ENCODE measurements around the gene TNMD. TPM values are rescaled to one million over a fixed set of nuclear protein-coding genes. Genes with fewer than 3 reads are reported as not detected.
A peak's percentile ranks its signal among the peaks of the same experiment; 100 is the strongest.

Gene TNMD
- total and polyA plus RNA-seq, 10 of the 15 experiments (the other 5 are each of a cell fraction or from before 2014, with no cell fraction given): not detected

DNA sequence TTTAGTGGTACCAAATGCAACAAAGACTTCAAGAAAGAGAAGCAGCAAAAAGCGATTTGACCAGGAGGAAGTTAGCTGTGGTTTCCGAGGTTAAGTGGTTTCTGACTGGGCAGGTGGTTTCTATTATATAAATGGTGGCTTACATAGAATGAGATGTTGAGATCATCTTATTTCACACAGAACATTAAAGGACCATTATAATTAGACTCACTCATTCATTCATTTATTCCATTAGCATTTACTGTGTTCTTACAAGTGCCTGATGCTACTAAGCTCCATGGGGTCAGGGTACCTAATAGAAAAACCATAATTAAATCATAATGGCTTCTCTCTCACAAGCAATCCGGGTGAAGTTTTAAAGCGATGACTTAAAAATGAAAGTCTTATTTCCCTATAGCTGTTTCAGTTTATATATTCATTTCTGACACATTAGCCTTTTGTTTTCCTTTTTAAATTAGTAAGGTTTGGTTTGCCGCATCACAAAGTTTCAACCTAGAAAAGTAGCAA lies 41.3 kb downstream of the TNMD start:
- Histone ChIP-seq H3K27me3 (replicated peaks in 1 of 2; ENCODE audit: control insufficient read depth in 2 of 2, insufficient read depth in 2 of 2, low read length in 1 of 2) (no peaks in the 10 kb centered on the region), H3K9ac (ENCODE audit: control insufficient read depth, insufficient read depth, low read length) (no peak overlapping the region), H3K9me3 (replicated peaks; ENCODE audit: control insufficient read depth, insufficient read depth, low read length) (no peaks in the 10 kb centered on the region; the same call in 2 of the 3 replicates), H3K79me2 (ENCODE audit: control insufficient read depth, insufficient read depth, low read length) (no peaks in the 10 kb centered on the region), H3K36me3 (ENCODE audit: control insufficient read depth in 2 of 2, insufficient read depth in 2 of 2, low read length in 1 of 2) (no peaks in the 10 kb centered on the region), H4K20me1 (ENCODE audit: control insufficient read depth, insufficient read depth) (no peaks in the 10 kb centered on the region), H3K27ac (ENCODE audit: control insufficient read depth, insufficient read depth) (no peak overlapping the region), H3K4me2 (ENCODE audit: control insufficient read depth, insufficient read depth) (no peak overlapping the region), H2AFZ (ENCODE audit: control insufficient read depth, low read depth, low read length) (no peak overlapping the region), H3K4me1 (ENCODE audit: control insufficient read depth, insufficient read depth, low read length) (peaks cover 5% of the 10 kb centered on the region; the same call in 1 of the 2 replicates), H3K4me3 (no peak overlapping the region)
- SMC1A ChIA-PET (ENCODE audit: uncharacterized antibody, unreplicated experiment): interaction anchor here (1.0 kb wide), 1 partner anchor 17 kb away, joined by 3 read pairs; no protein-coding TSS in a partner anchor
- BruUV-seq (replicated peaks): no TSS peak
- peak; percentile 66 for DNase-seq (ENCODE audit: low read depth, low spot score)
- WGBS (ENCODE audit: insufficient coverage, insufficient replicate concordance, low lambda C conversion rate, missing lambda C conversion rate): 2% methylated on average over 5 of the region's 5 CpGs
- POLR2A ChIA-PET: no interaction called here
- intact Hi-C loops (cut with micrococcal nuclease; ENCODE audit: unreplicated experiment) (no loop called here), in situ Hi-C loops (cut with MboI) (no loop called here)
- CTCF ChIA-PET: no interaction called here
- RAD21 ChIA-PET (ENCODE audit: unreplicated experiment): no interaction called here
- peak; percentile 93 for ATAC-seq
- peak; percentile 89 for FAIRE-seq
- TF ChIP-seq, protein P1, sequence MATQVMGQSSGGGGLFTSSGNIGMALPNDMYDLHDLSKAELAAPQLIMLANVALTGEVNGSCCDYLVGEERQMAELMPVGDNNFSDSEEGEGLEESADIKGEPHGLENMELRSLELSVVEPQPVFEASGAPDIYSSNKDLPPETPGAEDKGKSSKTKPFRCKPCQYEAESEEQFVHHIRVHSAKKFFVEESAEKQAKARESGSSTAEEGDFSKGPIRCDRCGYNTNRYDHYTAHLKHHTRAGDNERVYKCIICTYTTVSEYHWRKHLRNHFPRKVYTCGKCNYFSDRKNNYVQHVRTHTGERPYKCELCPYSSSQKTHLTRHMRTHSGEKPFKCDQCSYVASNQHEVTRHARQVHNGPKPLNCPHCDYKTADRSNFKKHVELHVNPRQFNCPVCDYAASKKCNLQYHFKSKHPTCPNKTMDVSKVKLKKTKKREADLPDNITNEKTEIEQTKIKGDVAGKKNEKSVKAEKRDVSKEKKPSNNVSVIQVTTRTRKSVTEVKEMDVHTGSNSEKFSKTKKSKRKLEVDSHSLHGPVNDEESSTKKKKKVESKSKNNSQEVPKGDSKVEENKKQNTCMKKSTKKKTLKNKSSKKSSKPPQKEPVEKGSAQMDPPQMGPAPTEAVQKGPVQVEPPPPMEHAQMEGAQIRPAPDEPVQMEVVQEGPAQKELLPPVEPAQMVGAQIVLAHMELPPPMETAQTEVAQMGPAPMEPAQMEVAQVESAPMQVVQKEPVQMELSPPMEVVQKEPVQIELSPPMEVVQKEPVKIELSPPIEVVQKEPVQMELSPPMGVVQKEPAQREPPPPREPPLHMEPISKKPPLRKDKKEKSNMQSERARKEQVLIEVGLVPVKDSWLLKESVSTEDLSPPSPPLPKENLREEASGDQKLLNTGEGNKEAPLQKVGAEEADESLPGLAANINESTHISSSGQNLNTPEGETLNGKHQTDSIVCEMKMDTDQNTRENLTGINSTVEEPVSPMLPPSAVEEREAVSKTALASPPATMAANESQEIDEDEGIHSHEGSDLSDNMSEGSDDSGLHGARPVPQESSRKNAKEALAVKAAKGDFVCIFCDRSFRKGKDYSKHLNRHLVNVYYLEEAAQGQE (IDR thresholded peaks at IDR 0.05; ENCODE audit: low read depth, low read length): no peak
- TF ChIP-seq, protein P2, sequence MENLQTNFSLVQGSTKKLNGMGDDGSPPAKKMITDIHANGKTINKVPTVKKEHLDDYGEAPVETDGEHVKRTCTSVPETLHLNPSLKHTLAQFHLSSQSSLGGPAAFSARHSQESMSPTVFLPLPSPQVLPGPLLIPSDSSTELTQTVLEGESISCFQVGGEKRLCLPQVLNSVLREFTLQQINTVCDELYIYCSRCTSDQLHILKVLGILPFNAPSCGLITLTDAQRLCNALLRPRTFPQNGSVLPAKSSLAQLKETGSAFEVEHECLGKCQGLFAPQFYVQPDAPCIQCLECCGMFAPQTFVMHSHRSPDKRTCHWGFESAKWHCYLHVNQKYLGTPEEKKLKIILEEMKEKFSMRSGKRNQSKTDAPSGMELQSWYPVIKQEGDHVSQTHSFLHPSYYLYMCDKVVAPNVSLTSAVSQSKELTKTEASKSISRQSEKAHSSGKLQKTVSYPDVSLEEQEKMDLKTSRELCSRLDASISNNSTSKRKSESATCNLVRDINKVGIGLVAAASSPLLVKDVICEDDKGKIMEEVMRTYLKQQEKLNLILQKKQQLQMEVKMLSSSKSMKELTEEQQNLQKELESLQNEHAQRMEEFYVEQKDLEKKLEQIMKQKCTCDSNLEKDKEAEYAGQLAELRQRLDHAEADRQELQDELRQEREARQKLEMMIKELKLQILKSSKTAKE (IDR thresholded peaks at IDR 0.05; ENCODE audit: low read depth, poor library complexity, severe bottlenecking): no peak
- TF ChIP-seq, protein P3, sequence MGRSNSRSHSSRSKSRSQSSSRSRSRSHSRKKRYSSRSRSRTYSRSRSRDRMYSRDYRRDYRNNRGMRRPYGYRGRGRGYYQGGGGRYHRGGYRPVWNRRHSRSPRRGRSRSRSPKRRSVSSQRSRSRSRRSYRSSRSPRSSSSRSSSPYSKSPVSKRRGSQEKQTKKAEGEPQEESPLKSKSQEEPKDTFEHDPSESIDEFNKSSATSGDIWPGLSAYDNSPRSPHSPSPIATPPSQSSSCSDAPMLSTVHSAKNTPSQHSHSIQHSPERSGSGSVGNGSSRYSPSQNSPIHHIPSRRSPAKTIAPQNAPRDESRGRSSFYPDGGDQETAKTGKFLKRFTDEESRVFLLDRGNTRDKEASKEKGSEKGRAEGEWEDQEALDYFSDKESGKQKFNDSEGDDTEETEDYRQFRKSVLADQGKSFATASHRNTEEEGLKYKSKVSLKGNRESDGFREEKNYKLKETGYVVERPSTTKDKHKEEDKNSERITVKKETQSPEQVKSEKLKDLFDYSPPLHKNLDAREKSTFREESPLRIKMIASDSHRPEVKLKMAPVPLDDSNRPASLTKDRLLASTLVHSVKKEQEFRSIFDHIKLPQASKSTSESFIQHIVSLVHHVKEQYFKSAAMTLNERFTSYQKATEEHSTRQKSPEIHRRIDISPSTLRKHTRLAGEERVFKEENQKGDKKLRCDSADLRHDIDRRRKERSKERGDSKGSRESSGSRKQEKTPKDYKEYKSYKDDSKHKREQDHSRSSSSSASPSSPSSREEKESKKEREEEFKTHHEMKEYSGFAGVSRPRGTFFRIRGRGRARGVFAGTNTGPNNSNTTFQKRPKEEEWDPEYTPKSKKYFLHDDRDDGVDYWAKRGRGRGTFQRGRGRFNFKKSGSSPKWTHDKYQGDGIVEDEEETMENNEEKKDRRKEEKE (IDR thresholded peaks at IDR 0.05): no peak
- no peak for TF ChIP-seq ZNF622 (IDR thresholded peaks at IDR 0.05)
- no peak for TF ChIP-seq NRF1 (conservative IDR thresholded peaks at IDR 0.05; ENCODE audit: low read depth, low read length)
- no peak for TF ChIP-seq SREBF1 (IDR thresholded peaks at IDR 0.05; ENCODE audit: low read length)
- TF ChIP-seq, protein P4, sequence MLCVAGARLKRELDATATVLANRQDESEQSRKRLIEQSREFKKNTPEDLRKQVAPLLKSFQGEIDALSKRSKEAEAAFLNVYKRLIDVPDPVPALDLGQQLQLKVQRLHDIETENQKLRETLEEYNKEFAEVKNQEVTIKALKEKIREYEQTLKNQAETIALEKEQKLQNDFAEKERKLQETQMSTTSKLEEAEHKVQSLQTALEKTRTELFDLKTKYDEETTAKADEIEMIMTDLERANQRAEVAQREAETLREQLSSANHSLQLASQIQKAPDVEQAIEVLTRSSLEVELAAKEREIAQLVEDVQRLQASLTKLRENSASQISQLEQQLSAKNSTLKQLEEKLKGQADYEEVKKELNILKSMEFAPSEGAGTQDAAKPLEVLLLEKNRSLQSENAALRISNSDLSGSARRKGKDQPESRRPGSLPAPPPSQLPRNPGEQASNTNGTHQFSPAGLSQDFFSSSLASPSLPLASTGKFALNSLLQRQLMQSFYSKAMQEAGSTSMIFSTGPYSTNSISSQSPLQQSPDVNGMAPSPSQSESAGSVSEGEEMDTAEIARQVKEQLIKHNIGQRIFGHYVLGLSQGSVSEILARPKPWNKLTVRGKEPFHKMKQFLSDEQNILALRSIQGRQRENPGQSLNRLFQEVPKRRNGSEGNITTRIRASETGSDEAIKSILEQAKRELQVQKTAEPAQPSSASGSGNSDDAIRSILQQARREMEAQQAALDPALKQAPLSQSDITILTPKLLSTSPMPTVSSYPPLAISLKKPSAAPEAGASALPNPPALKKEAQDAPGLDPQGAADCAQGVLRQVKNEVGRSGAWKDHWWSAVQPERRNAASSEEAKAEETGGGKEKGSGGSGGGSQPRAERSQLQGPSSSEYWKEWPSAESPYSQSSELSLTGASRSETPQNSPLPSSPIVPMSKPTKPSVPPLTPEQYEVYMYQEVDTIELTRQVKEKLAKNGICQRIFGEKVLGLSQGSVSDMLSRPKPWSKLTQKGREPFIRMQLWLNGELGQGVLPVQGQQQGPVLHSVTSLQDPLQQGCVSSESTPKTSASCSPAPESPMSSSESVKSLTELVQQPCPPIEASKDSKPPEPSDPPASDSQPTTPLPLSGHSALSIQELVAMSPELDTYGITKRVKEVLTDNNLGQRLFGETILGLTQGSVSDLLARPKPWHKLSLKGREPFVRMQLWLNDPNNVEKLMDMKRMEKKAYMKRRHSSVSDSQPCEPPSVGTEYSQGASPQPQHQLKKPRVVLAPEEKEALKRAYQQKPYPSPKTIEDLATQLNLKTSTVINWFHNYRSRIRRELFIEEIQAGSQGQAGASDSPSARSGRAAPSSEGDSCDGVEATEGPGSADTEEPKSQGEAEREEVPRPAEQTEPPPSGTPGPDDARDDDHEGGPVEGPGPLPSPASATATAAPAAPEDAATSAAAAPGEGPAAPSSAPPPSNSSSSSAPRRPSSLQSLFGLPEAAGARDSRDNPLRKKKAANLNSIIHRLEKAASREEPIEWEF (IDR thresholded peaks at IDR 0.05; ENCODE audit: insufficient replicate concordance, low read depth, low read length): no peak
- TF ChIP-seq HDAC2 (IDR thresholded peaks at IDR 0.05): no peak
- TF ChIP-seq CEBPB (IDR thresholded peaks at IDR 0.05; ENCODE audit: borderline replicate concordance in 1 of 2, low read depth in 2 of 2, low read length in 2 of 2): no peak
- no peak for TF ChIP-seq BACH1 (IDR thresholded peaks at IDR 0.05; ENCODE audit: borderline replicate concordance)

Measured in GM12878 (cell line).